Body of pancreas (tissue), 4 donors: Measurements from ENCODE around the gene NMNAT3.

Experiments
- CTCF ChIP-seq, 7 experiments: fragments of 450-650 bp in 4 of 7; fragments of 200-600 bp in 3 of 7; sonication (generic) in 3 of 7; IDR thresholded peaks; one replicate each; pipeline ENCODE4 v1.5.1; 2016 to 2019; ENCODE audit warnings: antibody characterized with exemption in 7 of 7
- POLR2A ChIP-seq, 3 donors: fragments of 450-650 bp; IDR thresholded peaks; one replicate each; pipeline ENCODE4 v1.6.1; 2016; ENCODE audit warnings: antibody characterized with exemption in 3 of 3, mild to moderate bottlenecking in 2 of 3

- TF ChIP-seq CTCF (IDR thresholded peaks at IDR 0.05) (no peak), POLR2A (IDR thresholded peaks at IDR 0.05) (no peak)
Observed at GRCh38 chr3:139561255-139561817, 116.4 kb downstream of the NMNAT3 start.
